DMS79 treated with DMSO at 0.1 percent for 48 hours (cell line): Measurements from ENCODE around the gene GPR161.

Source experiments
- DNase-seq: peaks from one replicate; lab custom pipeline; 2025; lab: John Stamatoyannopoulos, UW

The GPR161 gene

DNA sequence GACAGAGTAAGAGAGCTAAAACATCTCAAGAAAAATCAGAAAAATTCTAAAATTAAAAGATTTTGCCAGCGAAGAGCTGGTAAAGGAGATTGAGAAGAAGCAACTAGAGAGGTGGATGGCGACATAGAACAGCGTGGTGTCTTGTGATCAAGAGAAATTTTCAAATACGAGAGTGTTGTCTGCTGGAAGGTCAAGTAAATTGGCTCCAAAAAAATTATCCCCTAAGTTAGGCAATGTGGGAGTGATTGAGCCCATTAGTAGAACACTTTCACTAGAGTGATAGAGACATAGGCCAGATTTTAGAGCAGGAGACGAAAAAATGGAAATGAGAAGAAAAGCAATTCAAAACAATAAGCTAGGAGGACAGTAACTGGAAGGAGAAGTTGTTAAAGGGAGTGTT lies 105.5 kb downstream of the GPR161 start:
- DNase-seq = no peak
